ENCODE results near the gene BIK.

The BIK gene

GRCh38 chr22:43110444-43110926, at the start of gene BIK:
BIK (plus strand) TSS chr22:43110750; CDS start chr22:43124023, 13,273 bp downstream.
- peak in 7 of 58 donors; percentile 1 to 43 (median 8) for DNase-seq

- no peak for DNase-seq
Observed at GRCh38 chr22:43066134-43066533, 44.4 kb upstream of the BIK start.

- no peak for DNase-seq
Observed at GRCh38 chr22:43066844-43067385, 43.6 kb upstream of the BIK start.

GRCh38 chr22:43077121-43077877, 33.3 kb upstream of the BIK start:
- peak in 27 of 58 donors; percentile 3 to 54 (median 14) for DNase-seq

- DNase-seq = no peak
Observed at GRCh38 chr22:43078522-43078921, 32.0 kb upstream of the BIK start.

- DNase-seq = no peak
Observed at GRCh38 chr22:43079742-43080141, 30.8 kb upstream of the BIK start.

- DNase-seq = no peak
Observed at GRCh38 chr22:43080616-43081015, 29.9 kb upstream of the BIK start.

- no peak for DNase-seq
Observed at GRCh38 chr22:43081968-43082367, 28.6 kb upstream of the BIK start.

GRCh38 chr22:43085658-43086606, 24.6 kb upstream of the BIK start:
- no peak for DNase-seq

GRCh38 chr22:43088627-43088983, 21.9 kb upstream of the BIK start:
- DNase-seq = no peak

- DNase-seq = peak in 57 of 58 donors; percentile 39 to 91 (median 77)
Observed at GRCh38 chr22:43088984-43089717, 21.4 kb upstream of the BIK start, which contains the start of gene TTLL1. TTLL1 (minus strand) TSS chr22:43089391; CDS start chr22:43075586, 13,805 bp downstream.

- peak in 34 of 58 donors; percentile 3 to 71 (median 20) for DNase-seq
Observed at GRCh38 chr22:43090130-43090789, 20.3 kb upstream of the BIK start.

GRCh38 chr22:43092085-43092484, 18.5 kb upstream of the BIK start:
- no peak for DNase-seq

GRCh38 chr22:43094085-43094484, 16.5 kb upstream of the BIK start:
- DNase-seq = no peak

- DNase-seq = no peak
Observed at GRCh38 chr22:43094551-43094950, 16.0 kb upstream of the BIK start.

GRCh38 chr22:43096420-43096819, 14.1 kb upstream of the BIK start:
- no peak for DNase-seq

GRCh38 chr22:43098356-43098755, 12.2 kb upstream of the BIK start:
- DNase-seq = no peak

GRCh38 chr22:43099095-43099494, 11.5 kb upstream of the BIK start:
- no peak for DNase-seq

- DNase-seq = no peak
Observed at GRCh38 chr22:43100225-43100624, 10.3 kb upstream of the BIK start.

GRCh38 chr22:43101306-43101705, 9.2 kb upstream of the BIK start:
- DNase-seq = no peak

Data from anterior cingulate cortex (tissue), 58 donors.